Measurements from ENCODE around the gene MPRIP.

MPRIP gene

GRCh38 chr17:17215575-17215974 is 173.3 kb downstream of the MPRIP start (continued):
- TF ChIP-seq ELK4 (IDR thresholded peaks at IDR 0.05; ENCODE audit: borderline replicate concordance, low read depth, low read length) (no peak), ZNF416 (tag by site-specific recombination; IDR thresholded peaks at IDR 0.05) (no peak), ZNF707 (tag by site-specific recombination; IDR thresholded peaks at IDR 0.05) (no peak), ZBTB48 (tag by site-specific recombination; IDR thresholded peaks at IDR 0.05) (no peak), ZNF16 (tag by site-specific recombination; IDR thresholded peaks at IDR 0.05; ENCODE audit: low read depth) (no peak), ZNF830 (tag by site-specific recombination; IDR thresholded peaks at IDR 0.05; ENCODE audit: low read depth) (no peak), ZNF214 (tag by site-specific recombination; IDR thresholded peaks at IDR 0.05; ENCODE audit: borderline replicate concordance) (no peak), ZNF549 (tag by site-specific recombination; IDR thresholded peaks at IDR 0.05) (no peak), ZNF266 (tag by site-specific recombination; IDR thresholded peaks at IDR 0.05; ENCODE audit: low read depth) (no peak), EGR2 (tag by site-specific recombination; IDR thresholded peaks at IDR 0.05; ENCODE audit: low read depth) (no peak)

- TF ChIP-seq ZNF311 (tag by site-specific recombination; IDR thresholded peaks at IDR 0.05; ENCODE audit: borderline replicate concordance) (no peak), ZNF10 (tag by site-specific recombination; IDR thresholded peaks at IDR 0.05) (no peak), ZNF600 (tag by site-specific recombination; IDR thresholded peaks at IDR 0.05) (no peak), ZSCAN18 (tag by site-specific recombination; IDR thresholded peaks at IDR 0.05) (no peak), SCRT1 (tag by site-specific recombination; IDR thresholded peaks at IDR 0.05; ENCODE audit: borderline replicate concordance) (no peak), MZF1 (tag by site-specific recombination; IDR thresholded peaks at IDR 0.05; ENCODE audit: borderline replicate concordance) (no peak), ZNF248 (tag by site-specific recombination; IDR thresholded peaks at IDR 0.05) (no peak), PRDM4 (tag by site-specific recombination; IDR thresholded peaks at IDR 0.05) (no peak), ZSCAN16 (tag by site-specific recombination; IDR thresholded peaks at IDR 0.05) (no peak), ZNF529 (tag by site-specific recombination; IDR thresholded peaks at IDR 0.05; ENCODE audit: insufficient replicate concordance) (no peak), ZNF146 (tag by site-specific recombination; IDR thresholded peaks at IDR 0.05) (no peak), REST (tag by site-specific recombination; IDR thresholded peaks at IDR 0.05) (no peak), MYNN (tag by site-specific recombination; IDR thresholded peaks at IDR 0.05; ENCODE audit: borderline replicate concordance) (no peak)
- Histone ChIP-seq H3K27ac (ENCODE audit: extremely low read depth, low read depth, low read length) (no peak overlapping the region), H3K4me1 (ENCODE audit: control insufficient read depth, insufficient read depth, low read length) (no peaks in the 10 kb centered on the region), H3K9me3 (ENCODE audit: control insufficient read depth, insufficient read depth, low read depth, low read length) (no peaks in the 10 kb centered on the region), H3K36me3 (ENCODE audit: control insufficient read depth in 2 of 2, insufficient read depth in 1 of 2, low read length in 2 of 2) (peaks cover 20 to 91% of the 10 kb centered on the region in 2 experiments), H3K4me3 (ENCODE audit: low read depth, low read length) (no peak overlapping the region)
- POLR2A ChIA-PET, result no interaction called here
- CTCF ChIA-PET, result no interaction called here
Observed at GRCh38 chr17:17216236-17216635, 174.0 kb downstream of the MPRIP start.
